NCI-H774 (cell line): ENCODE data around the gene PHACTR3.

Source experiments
- DNase-seq: peaks from one replicate; lab custom pipeline; 2025; lab: John Stamatoyannopoulos, UW

Gene PHACTR3

DNA sequence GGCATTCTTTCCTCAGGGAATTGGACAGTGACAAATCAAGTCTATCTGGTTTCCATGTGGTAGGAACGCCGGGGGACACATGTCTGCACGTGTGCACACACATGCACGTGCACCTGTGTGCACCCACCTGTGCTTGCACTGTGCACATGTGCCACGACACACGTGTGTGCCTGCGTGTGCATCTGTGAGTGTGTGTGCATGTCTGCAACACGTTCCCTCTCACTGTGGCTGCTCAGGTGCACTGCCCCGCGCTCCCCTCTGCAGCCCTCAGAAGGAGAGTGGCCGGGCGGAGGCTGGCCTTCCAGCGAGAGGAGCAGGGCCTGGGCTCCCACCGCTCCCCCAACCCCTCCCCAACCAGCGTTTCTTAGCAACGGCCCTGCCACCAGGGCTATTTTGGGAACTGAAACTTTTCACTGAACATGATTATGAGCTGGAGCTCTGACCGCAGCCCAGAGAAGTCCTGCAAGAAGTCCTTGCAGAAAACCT is 147.8 kb downstream of the PHACTR3 start:
- no peak for DNase-seq

GRCh38 chr20:59752704-59753460 is 148.5 kb downstream of the PHACTR3 start:
- DNase-seq: no peak

DNA sequence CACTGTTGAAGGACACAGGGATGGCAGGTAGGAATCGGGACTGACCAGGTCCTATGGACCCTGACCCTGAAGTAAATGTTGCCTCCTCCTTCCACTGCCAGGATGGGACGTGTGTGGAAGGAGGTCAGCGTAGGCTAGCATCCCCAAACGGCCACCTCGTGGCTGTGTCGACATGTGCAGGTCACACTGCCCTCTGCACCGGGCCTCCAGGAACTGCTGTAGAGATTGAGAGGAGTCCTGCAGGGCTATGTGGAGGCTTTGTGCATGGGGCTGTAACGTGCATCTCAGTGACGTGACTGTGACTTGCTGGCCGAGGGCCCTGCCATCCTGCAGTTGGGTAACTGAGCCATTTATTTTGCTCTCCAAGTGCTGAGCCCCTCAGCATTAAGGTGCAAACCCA is 149.5 kb downstream of the PHACTR3 start:
- DNase-seq: no peak

GRCh38 chr20:59754551-59754950 is 150.2 kb downstream of the PHACTR3 start:
- no peak for DNase-seq

GRCh38 chr20:59756241-59756640 is 151.9 kb downstream of the PHACTR3 start:
- no peak for DNase-seq

DNA sequence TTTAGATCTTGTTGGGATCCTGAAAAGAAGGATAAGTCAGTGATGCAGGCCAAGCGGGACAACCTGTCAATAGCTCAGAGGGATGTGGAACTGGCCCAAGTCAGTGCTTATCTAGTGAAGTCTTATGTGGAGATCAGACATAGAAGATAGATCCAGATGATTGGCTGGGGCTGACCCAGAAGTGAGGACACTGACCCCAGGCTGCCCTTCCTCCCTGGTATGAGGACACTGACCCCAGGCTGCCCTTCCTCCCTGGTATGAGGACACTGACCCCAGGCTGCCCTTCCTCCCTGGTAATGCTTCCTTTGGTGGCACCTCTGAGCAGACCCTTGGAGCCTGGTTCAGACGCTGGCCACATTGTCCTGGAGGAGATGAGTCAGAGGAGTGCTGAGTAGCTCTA is 159.7 kb downstream of the PHACTR3 start:
- DNase-seq: no peak

- no peak for DNase-seq
These were observed 161.3 kb downstream of the PHACTR3 start for GRCh38 chr20:59765599-59766177.

GRCh38 chr20:59767656-59768055 is 163.3 kb downstream of the PHACTR3 start:
- DNase-seq: no peak

DNA sequence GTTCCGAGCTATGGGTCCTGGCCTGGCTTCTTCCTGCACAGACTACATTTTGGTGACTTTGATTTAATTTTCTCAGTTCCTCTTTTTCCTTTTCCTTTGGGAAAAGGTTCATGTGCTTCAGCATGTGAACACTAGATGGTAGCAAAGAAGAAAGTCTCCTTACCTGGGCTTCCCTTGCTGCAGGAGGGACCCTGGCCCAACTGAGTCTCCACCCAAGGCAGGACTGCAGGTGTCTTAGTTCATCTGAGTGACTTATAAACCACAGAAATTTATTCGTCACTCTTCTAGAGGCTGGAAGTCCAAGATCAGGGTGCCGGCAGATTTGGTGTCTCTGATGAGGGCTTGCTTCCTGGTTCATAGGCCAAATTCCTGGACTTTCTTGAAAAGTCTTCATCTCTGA is 165.9 kb downstream of the PHACTR3 start:
- no peak for DNase-seq

GRCh38 chr20:59770851-59771250 is 166.5 kb downstream of the PHACTR3 start:
- no peak for DNase-seq

GRCh38 chr20:59771506-59772372 is 167.4 kb downstream of the PHACTR3 start:
- DNase-seq: no peak

GRCh38 chr20:59772373-59772705 is 168.0 kb downstream of the PHACTR3 start:
- DNase-seq: no peak

DNA sequence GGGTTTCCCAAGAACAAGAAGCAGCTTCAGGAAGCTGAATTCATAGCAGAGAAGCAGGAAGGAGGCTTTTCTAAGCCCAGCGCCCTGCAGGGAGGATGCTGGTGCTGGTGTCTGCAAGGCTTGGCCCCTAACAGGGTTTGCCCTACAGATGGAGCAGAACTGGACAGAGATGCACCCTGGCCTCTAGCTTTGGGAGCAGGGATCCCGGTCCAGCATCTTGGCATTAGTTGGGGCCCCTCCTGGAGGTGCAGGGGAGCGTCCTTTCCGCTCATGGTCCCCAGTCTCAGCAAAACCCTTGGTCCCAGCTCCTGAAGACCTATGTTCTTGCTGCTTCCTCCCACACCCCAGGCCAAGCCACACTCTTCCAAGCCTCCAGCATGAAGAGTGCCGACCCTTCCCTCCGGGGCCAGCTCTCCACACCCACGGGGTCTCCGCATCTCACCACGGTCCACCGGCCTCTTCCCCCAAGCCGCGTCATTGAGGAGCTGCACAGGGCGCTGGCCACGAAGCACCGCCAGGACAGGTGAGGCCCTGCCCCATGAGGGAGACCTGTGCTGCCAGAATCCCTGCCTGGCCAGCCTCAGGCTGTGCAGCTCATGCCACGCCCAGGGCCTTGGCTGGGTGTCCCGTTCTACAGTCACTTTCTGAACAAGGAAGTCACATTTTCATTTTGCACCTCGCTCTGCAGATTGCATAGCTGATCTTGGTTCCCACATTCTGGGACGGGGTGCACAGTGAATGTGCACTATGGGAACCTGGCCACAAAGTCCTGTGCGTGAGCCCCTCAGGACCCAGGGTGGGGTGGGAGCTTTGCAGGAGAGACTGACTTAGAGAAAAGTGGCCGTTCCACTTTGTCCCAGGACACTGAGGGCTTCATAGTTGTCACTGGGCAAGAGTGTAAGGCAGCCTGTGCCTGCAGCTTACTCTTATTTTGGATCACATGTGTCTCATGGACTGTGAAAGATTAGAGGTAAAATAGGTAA is 168.9 kb downstream of the PHACTR3 start:
- DNase-seq: no peak

- no peak for DNase-seq
These were observed 169.9 kb downstream of the PHACTR3 start for GRCh38 chr20:59774204-59774641.

DNA sequence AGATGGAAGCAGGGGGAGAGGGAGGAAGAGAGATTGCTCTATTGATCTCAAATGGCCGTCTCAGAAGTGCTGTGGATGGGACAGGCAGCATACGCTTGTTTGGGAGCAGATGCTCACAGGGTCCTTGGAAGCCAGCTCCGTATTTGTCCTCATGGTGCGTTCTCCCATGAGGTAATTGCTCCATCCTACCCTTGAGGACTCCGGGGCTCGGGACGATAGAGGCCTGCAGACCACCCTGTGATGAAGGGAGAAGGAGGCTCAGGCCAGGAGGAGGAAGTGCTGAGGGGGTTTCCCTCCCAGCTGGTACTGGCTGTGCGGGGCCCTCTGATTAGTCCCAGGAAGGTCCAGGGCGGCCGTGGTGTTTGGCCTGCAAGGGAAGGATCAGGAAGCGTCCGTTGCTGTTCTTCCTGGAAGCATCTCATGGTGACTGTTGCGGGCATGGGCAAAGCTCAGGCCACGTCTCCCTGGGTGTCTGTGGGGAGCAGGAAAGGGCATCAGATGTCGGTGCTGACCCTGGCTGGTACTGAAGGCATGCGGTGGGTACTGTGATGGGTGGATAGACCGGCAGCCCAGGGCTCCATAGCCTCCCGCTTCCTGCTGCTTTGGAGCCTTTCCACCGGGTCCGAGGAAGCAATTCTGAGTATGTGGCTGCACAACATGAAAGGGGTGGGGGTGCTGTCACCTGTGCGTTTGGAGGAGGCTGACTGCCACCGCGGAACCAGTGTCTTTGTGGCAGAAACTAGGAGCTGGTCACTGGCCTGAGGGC is 170.8 kb downstream of the PHACTR3 start:
- DNase-seq: no peak

DNA sequence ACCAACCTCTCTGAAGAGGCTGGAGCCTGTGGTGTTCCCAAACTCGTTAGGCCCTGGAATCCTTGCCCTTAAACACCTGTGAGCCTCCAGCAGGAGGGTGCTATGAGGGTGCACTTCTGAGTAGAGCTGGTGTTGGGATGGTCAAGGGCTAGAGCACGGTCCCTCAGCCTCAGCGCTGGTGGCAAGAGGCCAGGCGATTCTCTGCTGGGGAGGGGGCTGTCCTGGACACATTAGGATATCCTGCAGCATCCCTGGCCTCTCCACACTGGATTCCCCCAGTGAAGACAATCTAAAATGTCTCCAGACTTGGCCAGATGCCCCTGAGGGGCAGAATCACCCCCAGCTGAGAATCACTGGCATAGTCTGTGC is 171.3 kb downstream of the PHACTR3 start:
- no peak for DNase-seq

DNA sequence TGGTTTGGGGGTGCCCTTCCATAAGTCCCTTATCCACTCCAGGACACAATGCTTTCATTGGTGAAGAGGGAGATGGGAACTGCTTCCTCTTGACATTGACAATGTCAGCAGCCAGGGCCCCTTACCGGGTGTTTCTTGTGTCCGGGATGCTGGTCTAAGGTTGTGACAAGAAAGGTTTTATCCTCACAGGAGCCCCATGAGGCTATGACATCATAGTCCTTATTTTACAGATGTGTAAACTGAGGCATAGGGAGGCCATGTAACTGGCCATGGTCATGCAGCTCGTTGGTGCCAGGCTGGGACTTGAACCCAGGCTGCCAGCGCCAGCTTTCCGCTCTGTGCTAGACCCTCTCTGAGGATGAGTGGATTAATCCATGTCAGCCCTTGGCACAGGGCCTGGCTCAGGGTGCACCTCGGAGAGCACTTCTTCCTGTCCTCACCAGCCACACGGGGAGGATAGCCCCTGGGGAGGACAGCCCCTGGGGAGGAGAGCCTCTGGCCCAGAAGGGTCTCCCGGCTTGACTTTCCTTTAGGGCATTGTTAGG is 171.8 kb downstream of the PHACTR3 start:
- DNase-seq: no peak

DNA sequence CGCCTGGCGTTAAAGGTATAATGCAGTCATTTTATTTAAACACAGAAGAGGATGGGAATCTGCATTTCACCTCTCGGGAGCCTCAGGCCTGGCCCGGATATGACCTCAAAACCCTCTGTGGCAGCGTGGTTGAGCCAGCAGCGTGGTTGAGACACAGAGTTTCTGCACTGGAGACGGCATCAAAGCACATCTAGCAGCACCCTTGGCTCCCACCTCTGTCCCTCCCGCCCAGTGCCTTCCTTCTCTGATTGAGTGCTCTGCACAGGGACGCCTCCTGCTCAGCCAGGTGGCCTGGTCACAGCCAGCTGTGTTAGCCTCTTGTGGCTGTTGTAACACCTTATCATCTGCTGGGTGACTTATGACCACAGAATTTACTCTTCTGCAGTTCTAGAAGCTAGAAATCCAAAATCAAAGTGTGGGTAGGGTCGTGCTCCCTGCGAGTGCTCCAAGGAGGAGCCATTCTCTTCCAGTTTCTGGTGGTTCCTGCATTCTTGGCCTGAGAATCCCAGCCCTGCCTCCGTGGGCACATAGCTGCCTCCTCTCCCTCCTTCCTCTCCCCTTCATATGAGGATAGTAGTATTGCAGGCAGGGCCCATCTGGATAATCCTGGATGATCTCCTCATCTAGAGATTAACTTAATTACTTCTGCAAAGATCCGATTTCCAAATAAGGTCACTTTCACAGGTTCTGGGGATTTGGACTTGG is 172.4 kb downstream of the PHACTR3 start:
- DNase-seq: no peak

- no peak for DNase-seq
These were observed 173.0 kb downstream of the PHACTR3 start for GRCh38 chr20:59777331-59777725.
